ENCODE data around the gene ABCC5.

GRCh38 chr3:183975981-183976662, 41.6 kb downstream of the ABCC5 start:
- TF ChIP-seq STAT6 (CRISPR knock-in tag; conservative IDR thresholded peaks at IDR 0.05; ENCODE audit: low read depth) (no peak), USF1 (CRISPR knock-in tag; IDR thresholded peaks at IDR 0.05) (no peak), CTCF (IDR thresholded peaks at IDR 0.05) (no peak), ESRRA (CRISPR knock-in tag; IDR thresholded peaks at IDR 0.05; ENCODE audit: borderline replicate concordance) (no peak)

Data from WTC11 (cell line).